Body of pancreas (tissue), 4 donors: ENCODE results near the gene RASGRF1.

Experiments used
- CTCF ChIP-seq, 7 experiments: fragments of 450-650 bp in 4 of 7; fragments of 200-600 bp in 3 of 7; sonication (generic) in 3 of 7; IDR thresholded peaks; one replicate each; pipeline ENCODE4 v1.5.1; 2016 to 2019; ENCODE audit warnings: antibody characterized with exemption in 7 of 7
- POLR2A ChIP-seq, 3 donors: fragments of 450-650 bp; IDR thresholded peaks; one replicate each; pipeline ENCODE4 v1.6.1; 2016; ENCODE audit warnings: antibody characterized with exemption in 3 of 3, mild to moderate bottlenecking in 2 of 3

GRCh38 chr15:78931439-78932257, 158.9 kb downstream of the RASGRF1 start:
- TF ChIP-seq CTCF (IDR thresholded peaks at IDR 0.05) (no peak), POLR2A (IDR thresholded peaks at IDR 0.05) (no peak)
